HFF-Myc (cell line): Measurements from ENCODE around the gene KRTAP3-1.
"Not testable (repeated sequence)": the region's sequence is repeated elsewhere in the genome, so short reads cannot be mapped to it uniquely, and the experiment has no call there.

Experiments
- DNase-seq: peaks from one replicate; pipeline ENCODE4 v3.0.0-alpha.2; 2011; ENCODE audit warnings: low read depth; ENCODE audit errors: extremely low read depth
- H3K4me3 ChIP-seq: replicated peaks from 2 replicates; pipeline ENCODE4 v1.5.1; 2011; ENCODE audit warnings: low read depth, mild to moderate bottlenecking, control low read depth, low read length
- CTCF ChIP-seq: IDR thresholded peaks from 2 replicates; pipeline ENCODE4 v1.5.1; 2012; ENCODE audit warnings: mild to moderate bottlenecking, low read depth, low read length, control low read depth; ENCODE audit errors: missing control alignments

KRTAP3-1 gene

GRCh38 chr17:41008811-41009210 is at the start of gene KRTAP3-1:
Gene KRTAP3-1 (minus strand): TSS chr17:41009128. CDS start chr17:41009074, 54 bp downstream.
- H3K4me3 ChIP-seq, result no peak within 1 kb of the TSS
- TF ChIP-seq CTCF, result no peak
- no peak for DNase-seq

GRCh38 chr17:41057547-41057946 is 48.6 kb upstream of the KRTAP3-1 start:
- DNase-seq, result no peak
- TF ChIP-seq CTCF, result no peak
- H3K4me3 ChIP-seq, result no peak overlapping the region

GRCh38 chr17:41055130-41055529 is 46.2 kb upstream of the KRTAP3-1 start, which contains the start of gene KRTAP2-2:
Gene KRTAP2-2 (minus strand): TSS chr17:41055230. CDS start chr17:41055211, 19 bp downstream.
- not testable (repeated sequence) for DNase-seq, H3K4me3 ChIP-seq

- not testable (repeated sequence) for H3K4me3 ChIP-seq, DNase-seq
Measured at GRCh38 chr17:41054556-41054955, 45.6 kb upstream of the KRTAP3-1 start.

GRCh38 chr17:41054025-41054424 is 45.1 kb upstream of the KRTAP3-1 start:
- no peak overlapping the region for H3K4me3 ChIP-seq
- DNase-seq, result no peak
- TF ChIP-seq CTCF, result no peak

GRCh38 chr17:41052566-41052965 is 43.6 kb upstream of the KRTAP3-1 start:
- H3K4me3 ChIP-seq, result no peak overlapping the region
- DNase-seq, result no peak
- no peak for TF ChIP-seq CTCF

- no peak overlapping the region for H3K4me3 ChIP-seq
- TF ChIP-seq CTCF, result no peak
- DNase-seq, result no peak
Measured at GRCh38 chr17:41049110-41049509, 40.2 kb upstream of the KRTAP3-1 start.

GRCh38 chr17:41048441-41048840 is 39.5 kb upstream of the KRTAP3-1 start:
- no peak overlapping the region for H3K4me3 ChIP-seq
- no peak for TF ChIP-seq CTCF
- no peak for DNase-seq

- not testable (repeated sequence) for H3K4me3 ChIP-seq, DNase-seq
Measured at GRCh38 chr17:41046735-41047465, 38.0 kb upstream of the KRTAP3-1 start, which contains the start of gene KRTAP2-1. Gene KRTAP2-1 (minus strand): TSS chr17:41047316. CDS start chr17:41047267, 49 bp downstream.
